Lung microvascular endothelial cell (primary cell): ENCODE measurements around the gene GPR89A. TPM values are rescaled to one million over a fixed set of nuclear protein-coding genes. Genes with fewer than 3 reads are reported as not detected.
"Not testable (repeated sequence)": the region's sequence is repeated elsewhere in the genome, so short reads cannot be mapped to it uniquely, and the experiment has no call there.

Source experiments
- DNase-seq, 2 donors: peaks; one replicate each; pipeline versions ENCODE4 v3.0.0 to v3.0.0-alpha.2; 2010; ENCODE audit warnings: low read depth in 2 of 2
- total RNA-seq: library from RNA; depleted of rRNA; stranded (reverse); fragments of >200 nt; gene quantifications from 2 replicates; pipeline ENCODE4 v1.2.1, GENCODE V29; 2014

GPR89A gene
- total RNA-seq, 1 donor from 2014 or later, result 17.9 TPM

DNA sequence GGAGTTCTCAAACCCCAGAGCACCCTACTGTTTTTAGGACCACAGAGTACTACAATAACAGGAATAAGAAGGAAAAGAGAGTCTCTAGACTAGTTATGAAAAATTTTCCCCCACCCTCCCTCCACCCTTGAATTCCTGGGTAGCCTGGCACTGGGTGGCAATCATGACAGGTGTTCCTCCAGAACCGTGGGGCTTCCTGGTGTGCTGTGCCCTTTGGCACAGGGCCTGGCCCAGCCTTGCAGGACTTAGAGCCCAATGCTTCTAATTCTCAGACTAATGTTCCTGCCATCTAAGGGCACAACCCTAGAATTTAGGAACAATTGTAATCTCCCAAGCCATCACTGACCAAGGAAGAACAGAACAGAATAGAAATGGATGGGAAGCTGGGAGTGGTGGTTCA lies 110.0 kb downstream of the GPR89A start:
- no peak for DNase-seq

- not testable (repeated sequence) for DNase-seq
These were observed 110.7 kb downstream of the GPR89A start for GRCh38 chr1:145718465-145718864.

DNA sequence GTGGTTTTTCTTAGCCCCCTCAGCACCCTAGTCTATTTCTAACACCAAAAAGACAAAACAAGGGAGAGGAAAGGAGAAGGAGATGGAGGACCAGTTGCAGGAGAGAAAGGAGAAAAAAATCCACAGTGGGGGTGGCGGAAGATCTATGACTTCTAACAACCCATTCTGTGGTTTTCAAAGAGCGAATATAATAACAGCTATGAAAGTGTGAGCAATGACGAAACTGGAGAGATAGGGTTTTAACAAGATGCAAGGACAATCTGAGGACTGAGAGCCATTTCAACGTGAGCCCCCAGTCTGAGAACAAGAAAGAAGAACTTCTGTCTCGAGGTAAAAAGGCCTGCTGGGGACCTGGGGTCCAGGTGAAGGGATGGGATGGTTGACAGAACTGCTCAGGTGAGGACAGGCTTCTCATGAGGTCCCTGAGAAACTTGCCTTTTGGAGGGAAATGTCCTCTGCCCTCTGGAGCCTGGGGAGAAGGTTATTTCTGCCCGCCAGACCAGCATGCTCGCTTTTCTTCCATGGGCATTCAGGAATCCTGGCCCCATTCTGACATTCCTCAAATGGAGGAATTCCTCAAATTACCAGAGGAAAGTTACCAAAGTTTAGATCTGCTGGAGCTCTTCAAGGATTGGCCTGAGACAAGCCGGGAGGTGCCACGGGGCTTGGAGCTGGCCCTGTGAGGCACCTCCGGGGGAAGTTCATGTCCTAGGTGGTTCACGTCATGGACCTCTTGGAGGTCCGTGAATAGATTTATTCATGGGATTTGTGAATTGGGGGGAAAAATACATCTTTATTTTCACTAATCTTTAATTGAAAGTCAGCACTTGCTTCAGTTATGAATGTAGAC lies 111.7 kb downstream of the GPR89A start, which contains the start of gene CD160:
Gene CD160 (plus strand): TSS at position 270 of the 850 bp plus-strand sequence. CDS start 8,829 bp downstream, outside the sequence.
- no peak for DNase-seq

Other genes starting within 250 kb of the GPR89A start
- gene NBPF20, start 182.4 kb upstream of the GPR89A start, total RNA-seq, result 1.1 and 1.8 TPM in 2 replicates
- gene PDZK1, start 99.4 kb downstream of the GPR89A start, total RNA-seq, result not detected in 2 replicates
- gene CD160, start 111.5 kb downstream of the GPR89A start, total RNA-seq, result not detected in 2 replicates
- 9.5 and 9.8 TPM in 2 replicates for gene RNF115, start 216.1 kb downstream of the GPR89A start, total RNA-seq
- 19.4 and 19.8 TPM in 2 replicates for gene POLR3C, start 216.2 kb downstream of the GPR89A start, total RNA-seq
- gene NUDT17, start 237.6 kb downstream of the GPR89A start, total RNA-seq, result 2.4 and 3.1 TPM in 2 replicates